C4-2B (cell line): Measurements from ENCODE around the gene CREM.

ENCODE experiments used
- H3K27ac ChIP-seq: fragments of 450-650 bp; 2 replicates; pipeline ENCODE4 v1.5.1; 2017
- ZFX ChIP-seq: fragments of 450-650 bp; IDR thresholded peaks from 2 replicates; pipeline ENCODE4 v1.6.1; 2017
- TF ChIP-seq, protein P1 (sequence below): fragments of 450-650 bp; conservative IDR thresholded peaks from 2 replicates; pipeline ENCODE4 v1.5.1; 2017; ENCODE audit warnings: mild to moderate bottlenecking

The CREM gene

DNA sequence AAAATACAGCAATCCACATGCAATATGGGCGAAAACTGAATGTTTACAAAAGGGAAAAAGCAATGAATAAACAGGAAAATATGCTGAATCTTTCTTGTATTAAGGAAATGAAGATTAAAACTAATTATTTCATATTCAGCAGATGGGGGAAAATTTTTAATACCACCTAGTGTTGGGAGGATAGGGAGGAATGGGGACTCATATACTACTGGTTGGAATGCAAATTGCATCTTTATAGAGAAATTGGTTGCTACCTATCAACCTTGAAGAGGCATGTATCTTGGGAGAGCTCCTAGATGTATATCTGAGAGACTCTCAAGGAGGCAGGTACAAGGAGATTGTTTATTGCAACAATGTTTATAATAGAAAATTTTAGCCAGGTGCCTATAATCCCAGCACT, 101.4 kb downstream of the CREM start:
- TF ChIP-seq ZFX = no peak
- TF ChIP-seq, protein P1, sequence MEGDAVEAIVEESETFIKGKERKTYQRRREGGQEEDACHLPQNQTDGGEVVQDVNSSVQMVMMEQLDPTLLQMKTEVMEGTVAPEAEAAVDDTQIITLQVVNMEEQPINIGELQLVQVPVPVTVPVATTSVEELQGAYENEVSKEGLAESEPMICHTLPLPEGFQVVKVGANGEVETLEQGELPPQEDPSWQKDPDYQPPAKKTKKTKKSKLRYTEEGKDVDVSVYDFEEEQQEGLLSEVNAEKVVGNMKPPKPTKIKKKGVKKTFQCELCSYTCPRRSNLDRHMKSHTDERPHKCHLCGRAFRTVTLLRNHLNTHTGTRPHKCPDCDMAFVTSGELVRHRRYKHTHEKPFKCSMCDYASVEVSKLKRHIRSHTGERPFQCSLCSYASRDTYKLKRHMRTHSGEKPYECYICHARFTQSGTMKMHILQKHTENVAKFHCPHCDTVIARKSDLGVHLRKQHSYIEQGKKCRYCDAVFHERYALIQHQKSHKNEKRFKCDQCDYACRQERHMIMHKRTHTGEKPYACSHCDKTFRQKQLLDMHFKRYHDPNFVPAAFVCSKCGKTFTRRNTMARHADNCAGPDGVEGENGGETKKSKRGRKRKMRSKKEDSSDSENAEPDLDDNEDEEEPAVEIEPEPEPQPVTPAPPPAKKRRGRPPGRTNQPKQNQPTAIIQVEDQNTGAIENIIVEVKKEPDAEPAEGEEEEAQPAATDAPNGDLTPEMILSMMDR = peak; percentile 21; the same call in 1 of the 2 replicates
- no peak overlapping the region for H3K27ac ChIP-seq

DNA sequence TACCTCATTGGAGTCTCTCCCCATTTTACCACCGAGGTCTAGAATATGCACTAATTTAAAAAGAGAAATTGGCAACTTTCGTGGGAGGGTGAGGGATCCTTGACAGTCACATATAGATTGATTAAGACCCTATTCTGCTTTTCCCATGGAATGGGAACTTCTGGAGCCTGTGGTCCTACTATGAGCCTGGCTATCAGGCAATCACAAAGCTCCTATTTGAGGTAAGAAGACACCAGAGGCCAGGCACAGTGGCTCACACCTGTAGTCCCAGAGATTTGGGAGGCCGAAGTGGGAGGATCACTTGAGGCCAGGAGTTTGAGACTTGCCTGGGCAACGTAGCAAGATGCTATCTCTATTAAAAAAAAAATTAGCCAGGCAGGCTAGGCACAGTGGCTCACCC, 105.0 kb downstream of the CREM start:
- TF ChIP-seq ZFX = no peak
- TF ChIP-seq, protein P1 = no peak
- no peak overlapping the region for H3K27ac ChIP-seq

DNA sequence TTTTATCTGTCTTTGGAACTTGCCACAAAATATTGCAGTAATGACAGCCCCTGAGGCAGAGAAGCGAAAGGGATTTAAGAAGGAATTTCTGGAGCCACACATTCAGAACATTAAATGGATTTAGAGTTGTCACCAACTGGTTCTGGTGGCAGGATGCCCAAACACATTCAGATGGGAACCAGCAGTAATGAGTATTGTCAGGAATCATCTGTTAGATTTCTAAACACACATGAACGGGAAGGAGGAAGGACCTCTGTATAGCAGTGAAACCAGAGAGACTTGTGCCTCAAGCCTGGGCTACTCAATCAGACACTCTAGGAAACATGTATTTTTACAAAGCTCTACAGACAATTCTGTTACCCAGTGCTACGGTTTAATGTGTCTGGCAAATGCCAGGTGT, 105.9 kb downstream of the CREM start:
- TF ChIP-seq ZFX = no peak
- H3K27ac ChIP-seq = no peak overlapping the region

DNA sequence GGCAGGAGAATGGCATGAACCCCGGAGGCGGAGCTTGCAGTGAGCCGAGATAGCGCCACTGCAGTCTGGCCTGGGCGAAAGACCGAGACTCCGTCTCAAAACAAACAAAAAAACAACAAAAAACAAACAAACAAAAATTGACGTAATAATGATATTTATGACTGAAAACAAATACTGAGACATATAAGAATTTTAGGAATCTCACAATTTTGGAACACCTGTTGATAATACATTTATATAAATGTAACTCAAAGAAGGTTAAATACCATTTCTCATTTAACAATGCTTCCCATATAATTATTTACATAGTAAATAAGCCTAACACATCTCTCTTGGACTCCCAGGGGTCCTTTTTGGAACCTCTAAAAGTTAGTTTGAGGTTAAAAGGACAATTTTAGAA, 107.4 kb downstream of the CREM start:
- no peak for TF ChIP-seq ZFX
- TF ChIP-seq, protein P1 = no peak
- no peak overlapping the region for H3K27ac ChIP-seq

DNA sequence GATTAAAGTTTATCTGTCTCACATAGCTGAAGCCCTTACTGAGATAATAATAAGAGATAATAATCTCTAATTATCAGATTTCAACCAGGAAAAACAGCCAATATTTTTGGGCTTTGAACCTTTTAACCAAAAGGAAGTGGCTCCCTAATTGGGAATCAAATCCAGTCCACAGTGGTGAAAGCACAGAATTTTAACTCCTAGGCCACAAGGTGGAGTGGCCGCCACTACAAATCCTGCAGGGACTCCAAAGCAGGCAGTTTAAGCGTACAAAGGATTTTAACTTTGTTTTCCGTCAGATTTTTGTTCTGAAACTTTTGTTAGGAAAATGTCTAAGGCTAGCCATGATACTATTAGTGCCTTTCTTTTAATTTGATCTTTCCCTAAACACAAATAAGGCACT, 110.1 kb downstream of the CREM start:
- no peak for TF ChIP-seq ZFX
- TF ChIP-seq, protein P1 = peak; percentile 74

DNA sequence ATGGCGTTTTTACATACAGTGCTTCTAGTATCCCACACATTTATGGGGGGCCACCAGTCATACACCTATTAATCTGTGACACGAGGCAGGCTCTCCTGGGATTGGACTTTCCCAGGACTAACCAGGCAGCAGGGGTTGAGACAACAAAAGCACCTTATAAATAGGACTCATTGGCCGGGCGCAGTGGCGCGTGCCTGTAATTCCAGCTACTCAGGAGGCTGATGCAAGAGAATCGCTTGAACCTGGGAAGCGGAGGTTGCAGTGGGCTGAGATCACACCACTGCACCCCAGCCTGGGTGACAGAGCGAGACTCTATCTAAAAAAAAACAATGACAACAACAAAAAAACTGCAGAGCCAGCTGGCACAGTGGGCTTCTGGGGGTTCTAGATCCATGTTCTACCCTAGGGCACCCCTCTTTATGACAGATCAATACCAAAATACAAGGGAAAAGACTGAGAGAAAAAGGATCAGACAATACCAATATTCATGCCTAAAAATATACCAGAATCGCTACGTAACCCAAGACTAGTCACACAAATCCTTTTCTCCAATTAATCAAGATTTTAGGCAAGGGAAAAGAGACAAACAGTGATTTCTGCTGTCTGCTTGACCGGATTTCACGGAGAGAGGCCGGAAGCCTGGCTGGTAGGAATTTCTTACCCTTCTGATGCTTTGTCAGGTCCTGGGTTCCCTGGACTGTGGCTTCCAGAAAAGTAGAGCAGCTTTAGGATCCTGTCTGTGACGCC, 111.3 kb downstream of the CREM start:
- no peak overlapping the region for H3K27ac ChIP-seq
- TF ChIP-seq ZFX = no peak
- TF ChIP-seq, protein P1 = no peak

More for the DNA sequence above, 110.1 kb downstream of the CREM start:
- no peak overlapping the region for H3K27ac ChIP-seq

DNA sequence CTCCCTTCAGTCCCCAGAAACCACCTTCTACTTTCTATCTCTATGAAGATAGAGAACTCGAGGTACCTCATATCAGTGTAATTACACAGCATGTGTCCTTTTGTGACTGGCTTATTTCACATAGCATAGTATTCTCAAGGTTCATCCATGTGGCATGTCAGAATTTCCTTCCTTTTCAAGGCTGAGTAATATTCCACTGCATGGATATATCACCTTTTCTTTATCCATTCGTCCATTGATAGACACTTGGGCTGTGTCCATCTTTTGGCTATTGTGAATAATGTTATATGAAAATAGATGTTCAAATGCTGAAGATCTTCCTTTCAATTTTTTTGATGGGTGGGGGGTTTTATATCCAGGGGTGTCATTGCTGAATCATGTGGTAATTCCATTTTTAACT, 117.9 kb downstream of the CREM start:
- no peak overlapping the region for H3K27ac ChIP-seq
- TF ChIP-seq, protein P1 = no peak
- TF ChIP-seq ZFX = no peak
